GM12891 (cell line): ENCODE data around the gene ETHE1.
A peak's percentile ranks its signal among the peaks of the same experiment; 100 is the strongest.

Experiments
- POLR2A ChIP-seq: IDR thresholded peaks from 2 replicates; pipeline ENCODE4 v1.6.1; 2011; ENCODE audit warnings: low read depth, low read length, control low read depth
- POLR2AphosphoS5 ChIP-seq: IDR thresholded peaks from 2 replicates; pipeline ENCODE4 v1.6.1; 2011; ENCODE audit warnings: low read depth, low read length, control low read depth

- 0 out of 2 replicates have a peak, but pooled peaks have one; percentile 19 for TF ChIP-seq POLR2AphosphoS5
- no peak for TF ChIP-seq POLR2A
These were observed 6.1 kb upstream of the ETHE1 start, which contains the start of gene ZNF575 for GRCh38 chr19:43532962-43533545.
